ENCODE results near the gene CLTA.
A peak's percentile ranks its signal among the peaks of the same experiment; 100 is the strongest.

Gene CLTA, protein sequence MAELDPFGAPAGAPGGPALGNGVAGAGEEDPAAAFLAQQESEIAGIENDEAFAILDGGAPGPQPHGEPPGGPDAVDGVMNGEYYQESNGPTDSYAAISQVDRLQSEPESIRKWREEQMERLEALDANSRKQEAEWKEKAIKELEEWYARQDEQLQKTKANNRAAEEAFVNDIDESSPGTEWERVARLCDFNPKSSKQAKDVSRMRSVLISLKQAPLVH

DNA sequence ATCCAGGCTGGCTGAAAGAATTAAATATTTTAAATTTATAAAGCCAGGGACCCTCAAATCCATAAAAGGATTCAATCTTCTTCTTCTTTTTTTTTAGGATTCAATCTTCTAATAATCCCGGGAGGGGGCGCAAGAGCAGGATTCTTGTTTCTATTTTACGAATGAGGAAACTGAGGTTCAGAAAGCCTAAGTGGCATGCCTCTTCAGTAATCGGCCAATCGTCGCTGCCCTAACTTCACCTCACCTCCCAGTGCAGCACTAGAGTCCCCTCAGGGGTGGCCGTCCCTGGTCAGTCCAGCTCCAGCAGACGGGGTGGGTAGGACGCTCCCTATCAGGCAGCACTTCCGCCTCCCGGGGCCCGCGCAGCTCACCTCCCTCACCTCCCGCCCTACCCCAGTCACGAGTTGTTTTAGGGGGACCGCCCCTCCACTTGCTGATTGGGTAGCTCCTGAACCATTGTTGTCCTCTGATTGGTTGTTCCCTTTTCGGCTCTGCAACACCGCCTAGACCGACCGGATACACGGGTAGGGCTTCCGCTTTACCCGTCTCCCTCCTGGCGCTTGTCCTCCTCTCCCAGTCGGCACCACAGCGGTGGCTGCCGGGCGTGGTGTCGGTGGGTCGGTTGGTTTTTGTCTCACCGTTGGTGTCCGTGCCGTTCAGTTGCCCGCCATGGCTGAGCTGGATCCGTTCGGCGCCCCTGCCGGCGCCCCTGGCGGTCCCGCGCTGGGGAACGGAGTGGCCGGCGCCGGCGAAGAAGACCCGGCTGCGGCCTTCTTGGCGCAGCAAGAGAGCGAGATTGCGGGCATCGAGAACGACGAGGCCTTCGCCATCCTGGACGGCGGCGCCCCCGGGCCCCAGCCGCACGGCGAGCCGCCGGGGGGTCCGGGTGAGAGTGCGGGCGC lies at the start of gene CLTA:
Gene CLTA, plus strand, starts transcription at position 534 of the 902 bp plus-strand sequence. Its CDS starts 136 bp downstream, at position 670.
- Histone ChIP-seq H3K36me3 (ENCODE audit: insufficient read depth, low read depth, low read length) (peaks cover 25% of the 10 kb centered on the region), H3K4me1 (ENCODE audit: insufficient read depth, low read length) (peaks cover 17% of the 10 kb centered on the region), H3K27me3 (ENCODE audit: insufficient read depth, low read length) (no peaks in the 10 kb centered on the region), H3K27ac (ENCODE audit: low read length) (peak within 1 kb of the TSS; percentile 45), H3K9me3 (ENCODE audit: insufficient read depth, low read depth, low read length) (no peaks in the 10 kb centered on the region), H3K4me3 (ENCODE audit: low read length) (peak within 1 kb of the TSS; percentile 88), H3K9ac (ENCODE audit: low read depth, low read length) (peak within 1 kb of the TSS; percentile 94)

DNA sequence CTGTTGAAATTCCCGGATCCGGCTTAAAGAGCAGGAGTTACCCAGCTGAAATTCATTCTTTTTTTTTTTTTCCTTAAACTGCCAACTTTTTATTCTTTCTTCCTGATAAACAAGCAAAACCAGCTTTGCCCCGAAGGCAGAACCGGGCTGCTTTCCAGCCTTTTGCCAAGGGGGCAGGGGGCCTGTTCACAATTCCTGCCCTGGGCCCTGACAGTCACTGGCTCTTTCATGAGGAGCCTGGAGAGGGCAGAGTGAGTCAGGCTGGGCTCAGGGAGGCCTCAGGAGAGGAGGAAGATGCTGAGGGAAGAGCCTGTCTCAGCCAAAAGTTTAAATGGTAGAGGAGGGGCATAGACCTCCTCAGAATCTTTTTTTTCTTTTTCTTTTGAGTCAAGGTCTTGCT lies 49.4 kb upstream of the CLTA start:
- Histone ChIP-seq H3K4me1 (ENCODE audit: insufficient read depth, low read length) (peaks cover 7% of the 10 kb centered on the region), H3K27ac (ENCODE audit: low read length) (no peak overlapping the region), H3K4me3 (ENCODE audit: low read length) (no peak overlapping the region), H3K27me3 (ENCODE audit: insufficient read depth, low read length) (peaks cover 46% of the 10 kb centered on the region), H3K9me3 (ENCODE audit: insufficient read depth, low read depth, low read length) (peaks cover 6% of the 10 kb centered on the region; the same call in 1 of the 2 replicates), H3K9ac (ENCODE audit: low read depth, low read length) (no peak overlapping the region), H3K36me3 (ENCODE audit: insufficient read depth, low read depth, low read length) (no peaks in the 10 kb centered on the region)

DNA sequence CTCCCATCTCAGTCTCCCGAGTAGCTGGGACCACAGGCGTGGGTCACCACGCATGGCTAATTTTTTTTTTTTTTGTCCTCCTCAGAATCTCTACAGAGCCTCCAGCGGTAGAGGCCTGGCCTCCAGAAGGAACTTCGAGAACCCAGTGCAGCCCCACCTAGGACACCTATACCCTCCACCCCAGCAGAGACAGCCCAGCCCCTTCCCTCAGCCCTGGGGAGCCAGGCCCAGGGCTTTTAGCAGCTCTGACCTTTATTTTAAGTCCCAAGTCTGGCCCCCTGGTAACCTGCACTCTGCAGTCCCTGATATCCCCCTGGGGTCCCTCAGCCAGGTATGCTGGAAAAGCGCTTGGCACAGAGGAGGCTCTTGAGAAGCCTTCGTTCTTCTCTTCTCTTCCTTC lies 49.0 kb upstream of the CLTA start:
- Histone ChIP-seq H3K4me1 (ENCODE audit: insufficient read depth, low read length) (peaks cover 7% of the 10 kb centered on the region), H3K9me3 (ENCODE audit: insufficient read depth, low read depth, low read length) (peaks cover 6% of the 10 kb centered on the region; the same call in 1 of the 2 replicates), H3K27me3 (ENCODE audit: insufficient read depth, low read length) (peaks cover 42% of the 10 kb centered on the region), H3K36me3 (ENCODE audit: insufficient read depth, low read depth, low read length) (no peaks in the 10 kb centered on the region), H3K27ac (ENCODE audit: low read length) (no peak overlapping the region), H3K9ac (ENCODE audit: low read depth, low read length) (no peak overlapping the region), H3K4me3 (ENCODE audit: low read length) (no peak overlapping the region)

DNA sequence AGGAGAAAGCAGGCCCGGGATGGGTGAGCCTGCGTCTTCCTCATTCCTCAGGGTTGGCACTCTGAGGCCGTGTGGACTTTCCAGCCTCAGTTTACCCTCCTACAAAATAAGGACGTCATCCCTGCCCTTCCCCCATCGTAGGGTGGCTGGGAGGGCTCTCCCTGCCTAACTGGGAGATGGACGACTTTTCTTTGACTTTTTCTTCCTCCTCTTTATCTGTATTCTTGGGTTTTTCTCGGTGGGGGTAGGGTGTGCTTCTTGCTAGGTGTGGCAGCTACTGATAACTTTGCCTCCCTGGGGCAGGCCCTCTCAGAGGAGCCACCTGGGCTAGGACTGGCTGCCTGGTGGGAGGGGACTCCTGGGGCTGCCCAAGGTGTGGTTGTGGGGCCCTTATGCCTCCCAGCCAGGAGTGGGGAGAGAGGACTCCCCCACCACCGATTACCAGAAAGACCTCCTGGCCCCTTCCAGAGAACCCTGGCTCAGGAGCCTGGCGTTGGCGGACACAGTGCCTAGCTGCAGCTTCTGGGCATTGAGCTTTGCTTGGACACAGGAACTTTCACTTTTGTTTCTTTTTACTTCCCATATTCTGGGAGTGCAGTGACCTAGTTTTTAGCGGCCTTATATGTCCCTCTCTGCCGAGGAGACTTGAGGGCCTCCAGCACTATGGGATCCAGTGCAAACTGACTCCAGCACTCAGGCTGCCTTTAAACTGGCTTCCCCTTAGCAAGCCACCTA lies 48.0 kb upstream of the CLTA start:
- Histone ChIP-seq H3K36me3 (ENCODE audit: insufficient read depth, low read depth, low read length) (no peaks in the 10 kb centered on the region), H3K9me3 (ENCODE audit: insufficient read depth, low read depth, low read length) (peaks cover 6% of the 10 kb centered on the region; the same call in 1 of the 2 replicates), H3K9ac (ENCODE audit: low read depth, low read length) (no peak overlapping the region), H3K27me3 (ENCODE audit: insufficient read depth, low read length) (peaks cover 33% of the 10 kb centered on the region), H3K27ac (ENCODE audit: low read length) (no peak overlapping the region), H3K4me1 (ENCODE audit: insufficient read depth, low read length) (peaks cover 1% of the 10 kb centered on the region), H3K4me3 (ENCODE audit: low read length) (no peak overlapping the region)

DNA sequence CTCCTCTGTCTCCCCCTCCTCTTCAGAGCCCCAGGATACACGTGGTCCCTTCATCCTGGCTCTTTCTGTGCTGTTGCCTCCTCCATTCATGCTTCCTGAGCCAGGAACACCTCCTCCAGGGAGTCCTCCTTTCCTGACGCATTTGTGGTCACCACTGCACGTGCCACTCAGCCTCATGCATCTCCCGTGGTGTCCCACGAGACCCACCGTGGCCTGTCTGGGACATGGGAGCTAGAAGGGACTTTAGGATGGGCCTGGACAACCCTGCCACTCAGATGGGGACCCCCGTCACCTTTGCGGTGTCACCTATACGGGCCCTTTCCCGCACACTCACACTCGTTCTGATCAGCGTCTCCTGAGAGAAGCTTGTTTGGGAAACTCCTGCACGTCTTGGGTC lies 47.5 kb upstream of the CLTA start:
- Histone ChIP-seq H3K9me3 (ENCODE audit: insufficient read depth, low read depth, low read length) (peaks cover 6% of the 10 kb centered on the region; the same call in 1 of the 2 replicates), H3K4me1 (ENCODE audit: insufficient read depth, low read length) (no peaks in the 10 kb centered on the region), H3K36me3 (ENCODE audit: insufficient read depth, low read depth, low read length) (no peaks in the 10 kb centered on the region), H3K27ac (ENCODE audit: low read length) (no peak overlapping the region), H3K27me3 (ENCODE audit: insufficient read depth, low read length) (peaks cover 27% of the 10 kb centered on the region), H3K9ac (ENCODE audit: low read depth, low read length) (no peak overlapping the region), H3K4me3 (ENCODE audit: low read length) (no peak overlapping the region)

DNA sequence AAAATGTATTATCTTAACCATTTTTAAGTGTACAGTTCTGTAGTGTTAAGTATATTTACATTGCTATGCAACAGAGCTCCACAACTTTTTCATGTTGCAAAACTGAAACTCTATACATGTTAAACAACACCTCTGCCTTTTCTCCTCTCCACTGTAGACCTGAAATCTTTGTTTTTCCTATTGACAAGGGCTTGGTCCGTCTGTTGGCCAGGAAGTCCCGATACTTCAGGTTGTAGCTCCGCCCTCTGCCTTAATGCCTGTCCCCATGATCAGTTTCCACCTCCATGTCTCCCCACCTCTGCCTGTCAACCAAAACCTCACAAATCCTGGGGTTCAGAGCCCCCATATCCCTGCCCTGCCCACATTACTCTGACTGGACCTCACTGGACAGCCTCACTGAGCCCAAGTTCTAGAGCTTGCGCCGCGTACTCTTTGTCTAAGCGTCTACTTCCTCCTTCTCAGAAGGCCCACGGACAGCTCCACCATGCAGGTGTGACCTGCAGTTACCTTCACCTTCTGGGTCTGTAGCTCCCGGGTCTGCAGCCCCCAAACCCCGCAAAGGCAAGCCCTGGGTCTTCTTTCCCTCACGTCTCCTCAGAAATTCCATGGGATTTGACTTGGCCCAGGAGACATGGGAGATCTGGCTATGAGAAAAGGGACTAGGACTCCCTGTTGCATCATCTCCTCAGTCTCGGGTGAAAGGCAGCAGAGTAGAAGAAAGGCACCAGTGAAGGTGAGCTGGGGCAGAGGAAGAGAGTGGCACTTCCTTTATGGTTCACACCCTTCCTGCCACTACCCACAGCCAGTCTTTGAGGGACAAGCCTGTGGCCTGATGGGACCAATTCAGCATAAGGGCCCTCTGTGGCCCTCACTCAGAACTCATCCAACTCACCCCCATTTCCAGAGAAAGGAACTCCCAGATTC lies 46.1 kb upstream of the CLTA start:
- Histone ChIP-seq H3K9ac (ENCODE audit: low read depth, low read length) (no peak overlapping the region), H3K36me3 (ENCODE audit: insufficient read depth, low read depth, low read length) (no peaks in the 10 kb centered on the region), H3K4me1 (ENCODE audit: insufficient read depth, low read length) (no peaks in the 10 kb centered on the region)

DNA sequence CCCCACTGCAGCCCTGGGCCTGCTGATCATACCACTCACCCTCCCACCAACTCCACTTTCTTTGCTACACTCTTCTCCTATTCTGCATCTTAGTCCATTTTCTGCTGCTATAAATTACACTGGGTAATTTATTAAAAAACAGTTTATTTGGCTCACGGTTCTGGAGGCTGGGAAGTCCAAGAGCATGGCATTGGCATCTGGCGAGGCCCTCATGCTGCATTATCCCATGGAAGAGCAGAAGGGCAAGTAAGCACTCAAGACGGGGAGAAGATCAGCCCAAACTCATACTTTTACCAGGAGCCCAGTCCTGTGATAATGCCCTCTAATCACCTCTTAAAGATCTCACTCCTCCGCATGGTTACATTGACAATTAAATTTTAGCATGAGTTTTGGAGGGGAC lies 44.8 kb upstream of the CLTA start:
- H3K9me3 ChIP-seq (ENCODE audit: insufficient read depth, low read depth, low read length): peaks cover 6% of the 10 kb centered on the region; the same call in 1 of the 2 replicates
- no peak overlapping the region for H3K4me3 ChIP-seq (ENCODE audit: low read length)
- H3K27ac ChIP-seq (ENCODE audit: low read length): no peak overlapping the region
- no peaks in the 10 kb centered on the region for H3K4me1 ChIP-seq (ENCODE audit: insufficient read depth, low read length)
- H3K27me3 ChIP-seq (ENCODE audit: insufficient read depth, low read length): no peaks in the 10 kb centered on the region; the same call in 1 of the 2 replicates
- no peak overlapping the region for H3K9ac ChIP-seq (ENCODE audit: low read depth, low read length)
- no peaks in the 10 kb centered on the region; the same call in 1 of the 2 replicates for H3K36me3 ChIP-seq (ENCODE audit: insufficient read depth, low read depth, low read length)

More for the DNA sequence above, 46.1 kb upstream of the CLTA start:
- H3K27ac ChIP-seq (ENCODE audit: low read length): no peak overlapping the region
- H3K27me3 ChIP-seq (ENCODE audit: insufficient read depth, low read length): peaks cover 14% of the 10 kb centered on the region
- H3K4me3 ChIP-seq (ENCODE audit: low read length): no peak overlapping the region
- H3K9me3 ChIP-seq (ENCODE audit: insufficient read depth, low read depth, low read length): peaks cover 6% of the 10 kb centered on the region; the same call in 1 of the 2 replicates

DNA sequence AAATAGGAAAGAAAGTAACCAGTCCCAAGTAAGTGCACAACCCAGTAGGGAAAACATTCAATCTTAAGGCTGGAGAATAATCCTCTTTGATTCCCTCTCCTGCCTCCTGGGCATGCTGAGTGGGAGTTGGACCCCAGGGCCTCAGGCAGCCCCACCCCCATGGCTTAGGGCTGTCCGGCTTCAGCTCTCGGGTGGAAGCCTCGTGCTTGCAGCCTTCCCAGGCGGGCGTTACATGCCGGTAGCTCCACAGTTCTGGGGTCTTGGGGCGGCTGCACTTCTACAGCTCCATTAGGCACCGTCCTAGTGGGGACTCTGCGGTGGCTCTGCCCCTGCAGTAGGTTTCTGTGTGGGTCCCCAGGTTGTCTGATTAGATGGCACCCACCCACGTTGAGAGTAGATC lies 44.1 kb upstream of the CLTA start:
- H3K9ac ChIP-seq (ENCODE audit: low read depth, low read length): no peak overlapping the region
- H3K36me3 ChIP-seq (ENCODE audit: insufficient read depth, low read depth, low read length): no peaks in the 10 kb centered on the region; the same call in 1 of the 2 replicates
- H3K27ac ChIP-seq (ENCODE audit: low read length): no peak overlapping the region
- no peaks in the 10 kb centered on the region for H3K4me1 ChIP-seq (ENCODE audit: insufficient read depth, low read length)
- H3K27me3 ChIP-seq (ENCODE audit: insufficient read depth, low read length): no peaks in the 10 kb centered on the region; the same call in 1 of the 2 replicates
- H3K9me3 ChIP-seq (ENCODE audit: insufficient read depth, low read depth, low read length): peaks cover 6% of the 10 kb centered on the region; the same call in 1 of the 2 replicates
- H3K4me3 ChIP-seq (ENCODE audit: low read length): no peak overlapping the region

DNA sequence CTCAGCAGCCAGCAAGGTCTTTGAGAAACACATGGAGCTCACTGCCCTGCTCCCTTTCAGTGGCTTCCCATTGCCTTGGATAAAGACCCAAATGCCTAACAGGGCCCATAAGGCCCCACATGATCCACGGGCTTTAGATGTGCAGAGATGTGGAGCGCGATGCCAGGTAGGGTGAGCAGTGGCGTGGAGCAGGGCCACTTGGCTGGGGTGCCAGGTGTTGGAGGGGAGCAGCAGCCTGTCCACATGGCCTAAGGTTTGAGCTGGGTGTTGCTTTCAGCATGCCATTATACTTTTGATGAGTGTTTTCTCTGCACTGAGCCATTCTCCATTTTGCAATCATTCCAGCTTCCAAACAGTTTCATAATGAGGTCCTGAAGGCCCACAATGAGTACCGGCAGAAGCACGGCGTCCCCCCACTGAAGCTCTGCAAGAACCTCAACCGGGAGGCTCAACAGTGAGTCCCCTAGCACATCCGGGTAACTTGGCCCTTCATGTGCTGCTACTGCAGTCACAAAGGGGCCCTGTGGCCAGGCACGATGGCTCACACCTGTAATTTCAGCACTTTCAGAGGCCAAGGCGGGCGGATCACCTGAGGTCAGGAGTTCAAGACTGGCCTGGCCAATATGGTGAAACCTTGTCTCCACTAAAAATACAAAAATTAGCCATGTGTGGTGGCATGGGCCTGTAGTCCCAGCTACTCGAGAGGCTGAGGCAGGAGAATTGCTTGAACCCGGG lies 43.1 kb upstream of the CLTA start:
- Histone ChIP-seq H3K9me3 (ENCODE audit: insufficient read depth, low read depth, low read length) (peaks cover 6% of the 10 kb centered on the region; the same call in 1 of the 2 replicates), H3K4me1 (ENCODE audit: insufficient read depth, low read length) (no peaks in the 10 kb centered on the region), H3K36me3 (ENCODE audit: insufficient read depth, low read depth, low read length) (no peaks in the 10 kb centered on the region; the same call in 1 of the 2 replicates), H3K4me3 (ENCODE audit: low read length) (no peak overlapping the region), H3K9ac (ENCODE audit: low read depth, low read length) (no peak overlapping the region), H3K27ac (ENCODE audit: low read length) (no peak overlapping the region), H3K27me3 (ENCODE audit: insufficient read depth, low read length) (no peaks in the 10 kb centered on the region; the same call in 1 of the 2 replicates)

DNA sequence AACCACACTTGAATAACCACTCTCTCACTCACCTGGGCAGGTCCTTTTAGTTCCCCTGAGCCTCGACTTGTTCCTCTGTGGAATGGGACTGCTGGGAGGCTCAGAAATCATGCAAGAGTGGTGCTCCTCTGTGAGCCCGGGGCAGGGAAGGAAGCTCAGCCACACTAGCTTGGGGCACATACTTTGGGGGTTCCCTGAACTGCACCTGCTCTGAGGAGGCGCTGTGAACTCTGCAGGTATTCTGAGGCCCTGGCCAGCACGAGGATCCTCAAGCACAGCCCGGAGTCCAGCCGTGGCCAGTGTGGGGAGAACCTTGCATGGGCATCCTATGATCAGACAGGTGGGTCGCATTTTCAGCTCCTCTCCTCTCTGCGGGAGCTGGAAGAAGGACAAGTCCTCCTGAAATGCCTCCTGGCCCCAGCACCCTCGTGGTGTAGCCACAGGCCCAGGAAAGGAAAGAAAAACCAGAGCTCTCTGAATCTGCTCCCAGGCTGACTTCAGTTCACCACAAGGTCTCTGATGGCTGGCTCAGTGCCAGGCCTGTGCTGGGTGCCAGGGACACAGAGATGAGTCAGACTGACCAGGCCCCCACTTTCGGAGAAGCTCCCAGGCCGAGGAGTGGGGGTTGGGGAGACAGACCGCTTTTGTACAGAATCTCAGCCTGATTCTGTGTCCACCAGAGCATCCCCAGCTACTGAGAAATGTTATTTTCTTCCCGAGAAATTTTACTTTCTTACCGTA lies 42.2 kb upstream of the CLTA start:
- H3K9me3 ChIP-seq (ENCODE audit: insufficient read depth, low read depth, low read length): peaks cover 6% of the 10 kb centered on the region; the same call in 1 of the 2 replicates
- no peaks in the 10 kb centered on the region; the same call in 1 of the 2 replicates for H3K36me3 ChIP-seq (ENCODE audit: insufficient read depth, low read depth, low read length)
- H3K27me3 ChIP-seq (ENCODE audit: insufficient read depth, low read length): no peaks in the 10 kb centered on the region
- H3K4me3 ChIP-seq (ENCODE audit: low read length): no peak overlapping the region
- H3K9ac ChIP-seq (ENCODE audit: low read depth, low read length): no peak overlapping the region
- no peak overlapping the region for H3K27ac ChIP-seq (ENCODE audit: low read length)
- H3K4me1 ChIP-seq (ENCODE audit: insufficient read depth, low read length): no peaks in the 10 kb centered on the region

Data from iPS-20b (cell line).